H1 (cell line): ENCODE data around the gene SMAD6. TPM values are rescaled to one million over a fixed set of nuclear protein-coding genes. Genes with fewer than 3 reads are reported as not detected.

Source experiments
- CTCF ChIA-PET: fragments of 300-600 bp; sonication (Branson Sonifier 250); formaldehyde crosslinking; loops from one replicate; lab custom pipeline; 2021; ENCODE audit not compliant: partially characterized antibody; lab: Charles Lee
- POLR2A ChIA-PET: fragments of 300-600 bp; sonication (Branson Sonifier 250); formaldehyde crosslinking; loops from one replicate; lab custom pipeline; 2021; ENCODE audit warnings: inconsistent platforms; ENCODE audit not compliant: partially characterized antibody; lab: Charles Lee
- DNase-seq, 2 experiments: peaks; one replicate each; pipeline versions ENCODE4 v3.0.0 to v3.0.0-alpha.2; 2010 to 2022; ENCODE audit warnings: low spot score in 2 of 2, low read depth in 1 of 2, mixed read lengths in 1 of 2
- FAIRE-seq: peaks from 2 replicates; lab custom pipeline; 2011; peaks lifted over from hg19 to GRCh38; lab: Jason Lieb, UNC
- H2AFZ ChIP-seq: 2 replicates; pipeline ENCODE4 v1.8.1; 2012; ENCODE audit warnings: low read length, inconsistent platforms
- H2AK5ac ChIP-seq: 2 replicates; pipeline ENCODE4 v1.6.1; 2013; ENCODE audit warnings: low read depth, low read length
- H2BK120ac ChIP-seq: replicated peaks from 2 replicates; pipeline ENCODE3; 2013; ENCODE audit warnings: low read depth, low read length, inconsistent platforms
- H2BK12ac ChIP-seq: 2 replicates; pipeline ENCODE4 v1.6.1; 2013; ENCODE audit warnings: low read depth, low read length
- H2BK15ac ChIP-seq: 2 replicates; pipeline ENCODE4 v1.6.1; 2013; ENCODE audit warnings: low read length
- H2BK20ac ChIP-seq: 2 replicates; pipeline ENCODE4 v1.6.1; 2013; ENCODE audit warnings: low read length
- H2BK5ac ChIP-seq: 2 replicates; pipeline ENCODE4 v1.6.1; 2013; ENCODE audit warnings: low read depth, low read length
- H3K14ac ChIP-seq: 2 replicates; pipeline ENCODE4 v1.6.1; 2013; ENCODE audit warnings: inconsistent platforms; ENCODE audit not compliant: insufficient read length
- H3K18ac ChIP-seq: 2 replicates; pipeline ENCODE4 v1.6.1; 2013; ENCODE audit warnings: low read length; ENCODE audit errors: extremely low read depth
- H3K23ac ChIP-seq: 2 replicates; pipeline ENCODE4 v1.6.1; 2013; ENCODE audit warnings: inconsistent platforms; ENCODE audit not compliant: insufficient read length
- H3K23me2 ChIP-seq: 2 replicates; pipeline ENCODE4 v1.6.1; 2013; ENCODE audit warnings: low read depth, low read length
- H3K27ac ChIP-seq: 2 replicates; pipeline ENCODE4 v1.6.1; 2011; ENCODE audit warnings: low read depth, low read length, inconsistent platforms
- H3K27me3 ChIP-seq, 4 experiments: replicated peaks in 1 of 4; 1 replicate in 1 of 4; 2 replicates in 3 of 4; pipeline versions ENCODE4 v1.6.1 to v1.8.1; 2011 to 2013; ENCODE audit warnings: low read length in 3 of 4, mild to moderate bottlenecking in 3 of 4, inconsistent platforms in 2 of 4, mixed read lengths in 2 of 4, moderate library complexity in 1 of 4; ENCODE audit not compliant: control insufficient read depth in 3 of 4, insufficient read depth in 3 of 4; ENCODE audit errors: extremely low read depth in 1 of 4
- H3K36me3 ChIP-seq, 4 experiments: 2 replicates each; pipeline versions ENCODE4 v1.6.1 to v1.8.1; 2011 to 2013; ENCODE audit warnings: mild to moderate bottlenecking in 4 of 4, low read length in 3 of 4, moderate library complexity in 2 of 4, control low read depth in 1 of 4, inconsistent platforms in 1 of 4; ENCODE audit not compliant: insufficient read depth in 4 of 4, control insufficient read depth in 2 of 4
- H3K4ac ChIP-seq: replicated peaks from 2 replicates; pipeline ENCODE3; 2013; ENCODE audit warnings: low read length, low read depth, mixed read lengths, inconsistent platforms; ENCODE audit not compliant: insufficient read length
- H3K4me1 ChIP-seq, 4 experiments: replicated peaks in 1 of 4; 1 replicate in 1 of 4; 2 replicates in 3 of 4; pipeline versions ENCODE4 v1.6.1 to v1.8.1; 2011 to 2013; ENCODE audit warnings: low read length in 3 of 4, inconsistent platforms in 2 of 4, mixed read lengths in 1 of 4; ENCODE audit not compliant: insufficient read depth in 4 of 4, control insufficient read depth in 3 of 4
- H3K4me2 ChIP-seq, 2 experiments: 2 replicates each; pipeline versions ENCODE4 v1.6.1 to v1.8.1; 2011 to 2013; ENCODE audit warnings: low read depth in 2 of 2, low read length in 2 of 2, control low read depth in 1 of 2, inconsistent platforms in 1 of 2, mild to moderate bottlenecking in 1 of 2; ENCODE audit not compliant: insufficient read depth in 1 of 2
- H3K4me3 ChIP-seq, 4 experiments: fragments of 200-600, 300-600 bp in 1 of 4; sonication (generic), shearing (Covaris generic), sonication (Bioruptor Twin) in 1 of 4; 2 replicates each; pipeline versions ENCODE4 v1.5.1 to v1.8.1; 2011 to 2016; ENCODE audit warnings: low read length in 4 of 4, low read depth in 3 of 4, control low read depth in 2 of 4, inconsistent platforms in 2 of 4, mild to moderate bottlenecking in 2 of 4, mixed read lengths in 1 of 4, moderate library complexity in 1 of 4; ENCODE audit not compliant: insufficient read depth in 2 of 4; ENCODE audit errors: extremely low read depth in 1 of 4
- H3K56ac ChIP-seq: replicated peaks from 2 replicates; pipeline ENCODE3; 2013; ENCODE audit warnings: low read depth, mild to moderate bottlenecking, mixed read lengths, low read length, inconsistent platforms; ENCODE audit not compliant: insufficient read length
- H3K79me1 ChIP-seq: 2 replicates; pipeline ENCODE4 v1.6.1; 2013; ENCODE audit warnings: low read depth, low read length, control low read depth
- H3K79me2 ChIP-seq, 2 experiments: 2 replicates each; pipeline versions ENCODE4 v1.6.1 to v1.8.1; 2012 to 2013; ENCODE audit warnings: low read length in 2 of 2, mild to moderate bottlenecking in 2 of 2, inconsistent platforms in 1 of 2; ENCODE audit not compliant: insufficient read depth in 2 of 2, control insufficient read depth in 1 of 2
- H3K9ac ChIP-seq, 4 experiments: replicated peaks in 1 of 4; 1 replicate in 1 of 4; 2 replicates in 3 of 4; pipeline versions ENCODE4 v1.6.1 to v1.8.1; 2011 to 2013; ENCODE audit warnings: low read depth in 3 of 4, low read length in 3 of 4, control low read depth in 2 of 4, mild to moderate bottlenecking in 2 of 4, moderate library complexity in 2 of 4, inconsistent platforms in 1 of 4; ENCODE audit errors: extremely low read depth in 1 of 4
- H3K9me3 ChIP-seq, 2 experiments: 2 replicates each; pipeline versions ENCODE4 v1.6.1 to v1.8.1; 2012 to 2013; ENCODE audit warnings: mild to moderate bottlenecking in 2 of 2, moderate library complexity in 2 of 2, control low read depth in 1 of 2, inconsistent platforms in 1 of 2, low read depth in 1 of 2, low read length in 1 of 2, mixed read lengths in 1 of 2; ENCODE audit not compliant: insufficient read depth in 2 of 2
- H4K20me1 ChIP-seq, 2 experiments: replicated peaks in 1 of 2; 2 replicates each; pipeline versions ENCODE3 to v1.8.1; 2011 to 2013; ENCODE audit warnings: inconsistent platforms in 2 of 2, low read length in 2 of 2, mild to moderate bottlenecking in 1 of 2; ENCODE audit not compliant: insufficient read depth in 2 of 2, control insufficient read depth in 1 of 2
- H4K5ac ChIP-seq: 2 replicates; pipeline ENCODE4 v1.6.1; 2013; ENCODE audit warnings: low read length, low read depth, mixed read lengths, inconsistent platforms; ENCODE audit not compliant: insufficient read length
- H4K8ac ChIP-seq: 2 replicates; pipeline ENCODE4 v1.8.0; 2013; ENCODE audit warnings: mild to moderate bottlenecking, moderate library complexity, low read length, inconsistent platforms; ENCODE audit not compliant: insufficient read depth; ENCODE audit errors: extremely low read depth
- H4K91ac ChIP-seq: replicated peaks from 2 replicates; pipeline ENCODE3; 2013; ENCODE audit warnings: low read length, mixed read lengths, inconsistent platforms; ENCODE audit not compliant: insufficient read length
- EP300 ChIP-seq, 2 experiments: IDR thresholded peaks; 1 replicate in 1 of 2; 2 replicates in 1 of 2; pipeline ENCODE4 v1.6.1; 2011 to 2012; ENCODE audit warnings: low read depth in 2 of 2, low read length in 2 of 2, mild to moderate bottlenecking in 2 of 2, borderline replicate concordance in 1 of 2, inconsistent platforms in 1 of 2, moderate library complexity in 1 of 2
- GABPA ChIP-seq: IDR thresholded peaks from 2 replicates; pipeline ENCODE4 v1.6.1; 2011; ENCODE audit warnings: mild to moderate bottlenecking, low read length, moderate library complexity, borderline replicate concordance; ENCODE audit not compliant: insufficient read depth
- POLR2A ChIP-seq, 2 experiments: IDR thresholded peaks; 1 replicate in 1 of 2; 2 replicates in 1 of 2; pipeline ENCODE4 v1.6.1; 2011; ENCODE audit warnings: low read depth in 2 of 2, low read length in 2 of 2, mild to moderate bottlenecking in 2 of 2; ENCODE audit errors: control extremely low read depth in 1 of 2
- POLR2AphosphoS5 ChIP-seq: IDR thresholded peaks from 2 replicates; pipeline ENCODE4 v1.6.1; 2011; ENCODE audit warnings: low read depth, low read length
- RFX5 ChIP-seq: IDR thresholded peaks from 2 replicates; pipeline ENCODE4 v1.6.1; 2011; ENCODE audit warnings: low read depth, low read length, improper control_type of control experiment, borderline replicate concordance
- RNF2 ChIP-seq: fragments of 200-900, 300-1000 bp; sonication (generic); IDR thresholded peaks from 2 replicates; pipeline ENCODE4 v1.7.1; 2016; ENCODE audit warnings: borderline replicate concordance, low read depth, mild to moderate bottlenecking, antibody characterized with exemption, low read length; ENCODE audit not compliant: poor library complexity, severe bottlenecking; ENCODE audit errors: missing control alignments
- SIN3A ChIP-seq, 2 experiments: IDR thresholded peaks in 1 of 2; conservative IDR thresholded peaks in 1 of 2; 2 replicates each; pipeline ENCODE4 v1.6.1; 2011 to 2012; ENCODE audit warnings: low read length in 2 of 2, improper control_type of control experiment in 1 of 2, low read depth in 1 of 2, mild to moderate bottlenecking in 1 of 2
- SIX5 ChIP-seq: IDR thresholded peaks from 2 replicates; pipeline ENCODE4 v1.6.1; 2011; ENCODE audit warnings: mild to moderate bottlenecking, low read depth, low read length
- SP4 ChIP-seq: IDR thresholded peaks from 2 replicates; pipeline ENCODE4 v1.6.1; 2012; ENCODE audit warnings: low read length, inconsistent platforms
- TAF1 ChIP-seq: IDR thresholded peaks from 2 replicates; pipeline ENCODE4 v1.6.1; 2011; ENCODE audit warnings: mild to moderate bottlenecking, low read depth, low read length
- TBP ChIP-seq: IDR thresholded peaks from 2 replicates; pipeline ENCODE4 v1.6.1; 2011; ENCODE audit warnings: low read depth, low read length, improper control_type of control experiment
- TEAD4 ChIP-seq: IDR thresholded peaks from 2 replicates; pipeline ENCODE4 v1.6.1; 2012; ENCODE audit warnings: low read depth, low read length, inconsistent platforms, mixed read lengths
- WGBS, 2 experiments: shearing (Covaris generic) in 1 of 2; methylation state at CpG; one replicate each; pipeline versions ENCODE4 v1.1.6 to v1.1.7; 2013 to 2015; ENCODE audit warnings: low lambda C conversion rate in 2 of 2, mixed read lengths in 2 of 2, inconsistent platforms in 1 of 2, low coverage in 1 of 2, missing lambda C conversion rate in 1 of 2; ENCODE audit not compliant: insufficient replicate concordance in 2 of 2, insufficient coverage in 1 of 2, insufficient read length in 1 of 2; ENCODE audit errors: extremely low coverage in 1 of 2, missing lambda C conversion rate in 1 of 2; 5-methylcytosine and 5-hydroxymethylcytosine counted together
- polyA plus RNA-seq, 7 experiments: library from polyadenylated mRNA; depleted of rRNA in 3 of 7; stranded (reverse) in 5 of 7; unstranded in 2 of 7; fragments of >200 nt in 5 of 7; fragments of 200-250 nt in 2 of 7; gene quantifications; 1 replicate in 5 of 7; 2 replicates in 1 of 7; 4 replicates in 1 of 7; pipeline versions ENCODE4 v1.2.1 to v1.2.3, GENCODE V29; 2011 to 2013; ENCODE audit warnings: missing spikeins in 2 of 7, mixed read lengths in 2 of 7
- total RNA-seq: library from RNA; stranded (reverse); fragmentation: NEBNext Ultra II Directional; extraction: Animal tissue kit (Norgen Biotek cat#: 25700); gene quantifications from 2 replicates; pipeline ENCODE4 v1.2.1, GENCODE V29; 2021

The SMAD6 gene
- total and polyA plus RNA-seq, 2 of the 8 experiments (the other 6 are each of a cell fraction or from before 2014, with no cell fraction given) = 1.8 to 7.0 TPM

DNA sequence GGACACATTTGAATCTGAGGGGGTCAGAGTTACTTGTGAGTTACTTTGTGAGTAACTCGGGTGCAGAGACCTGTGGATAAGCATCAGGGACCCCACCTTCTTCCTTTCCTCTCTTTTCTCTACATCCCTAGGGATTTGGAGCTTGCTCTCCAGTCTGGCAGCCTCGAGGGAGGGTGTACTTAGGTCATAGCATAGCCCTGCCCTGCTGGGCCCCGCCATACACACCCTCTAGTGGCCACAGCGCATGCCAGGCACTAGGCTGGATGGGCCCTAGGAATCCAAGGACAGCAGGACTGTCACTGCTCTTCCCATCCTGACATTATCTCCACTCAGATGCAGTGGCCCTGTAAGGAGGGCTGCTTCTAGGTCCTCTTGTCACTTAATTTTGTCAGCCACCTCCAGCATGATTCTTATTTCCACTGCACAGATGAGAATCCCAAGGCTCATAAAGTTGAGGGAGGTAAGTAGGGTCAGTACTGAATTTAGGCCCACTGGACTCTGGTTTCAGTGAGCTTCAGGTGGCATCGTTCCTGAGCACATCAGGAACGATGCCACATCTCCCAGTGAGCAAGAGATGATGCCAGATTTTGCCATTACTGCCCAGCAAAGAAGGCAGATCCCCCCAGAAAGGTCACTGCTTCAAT lies 3.6 kb upstream of the SMAD6 start:
- no peak overlapping the region for H2AFZ ChIP-seq
- no peak overlapping the region for H4K5ac ChIP-seq
- H4K8ac ChIP-seq = no peak overlapping the region
- H4K20me1 ChIP-seq = no peaks in the 10 kb centered on the region
- peaks cover 17% of the 10 kb centered on the region; the same call in 1 of the 2 replicates for H3K23me2 ChIP-seq
- peaks cover 4 to 20% (median 13%) of the 10 kb centered on the region in 4 experiments; a peak in 5 of 7 replicates for H3K27me3 ChIP-seq
- no peak overlapping the region for H3K27ac ChIP-seq
- no peak overlapping the region for H4K91ac ChIP-seq
- H3K14ac ChIP-seq = no peak overlapping the region
- H2BK15ac ChIP-seq = no peak overlapping the region
- H3K79me2 ChIP-seq = no peaks in the 10 kb centered on the region
- no peak overlapping the region for H3K23ac ChIP-seq
- H3K36me3 ChIP-seq = peaks cover 0 to 2% (median 0%) of the 10 kb centered on the region in 4 experiments; a peak in 1 of 8 replicates
- 42% methylated on average over 6 of the region's 6 CpGs; no CpG with 5 or more reads in 1 of the 2 experiments for WGBS, 2 experiments
- no peak overlapping the region for H3K18ac ChIP-seq
- no peak overlapping the region for H2BK5ac ChIP-seq
- no peak overlapping the region for H3K9ac ChIP-seq
- FAIRE-seq (no peak), DNase-seq (peak; percentile 47 to 78)
- no peak overlapping the region for H2BK12ac ChIP-seq
- ChIA-PET POLR2A (interaction anchor here (1.0 kb wide), 1 partner anchor 21 kb away, joined by 3 read pairs; no protein-coding TSS in a partner anchor), CTCF (interaction anchor here (0.7 to 16.9 kb wide), 35 partner anchors 9 to 717 kb away, joined by 3 to 361 read pairs (median 5); no protein-coding TSS in a partner anchor)
- H3K4me3 ChIP-seq = no peak overlapping the region
- H3K4me1 ChIP-seq = peaks cover 0 to 13% (median 5%) of the 10 kb centered on the region in 4 experiments; a peak in 5 of 7 replicates
- H3K4ac ChIP-seq = no peak overlapping the region
- H2AK5ac ChIP-seq = no peak overlapping the region
- no peaks in the 10 kb centered on the region for H3K9me3 ChIP-seq
- no peak overlapping the region for H2BK120ac ChIP-seq
- H2BK20ac ChIP-seq = no peak overlapping the region
- no peak overlapping the region for H3K4me2 ChIP-seq
- H3K56ac ChIP-seq = no peak overlapping the region
- no peaks in the 10 kb centered on the region for H3K79me1 ChIP-seq
- TF ChIP-seq EP300 (IDR thresholded peaks at IDR 0.05; ENCODE audit: borderline replicate concordance in 1 of 2, low read depth in 2 of 2, low read length in 2 of 2) (no peak), TEAD4 (peak; percentile 88), TAF1 (no peak), SP4 (no peak), GABPA (0 out of 2 replicates have a peak, but pooled peaks have one; percentile 18), POLR2AphosphoS5 (no peak), TBP (no peak), SIX5 (no peak), SIN3A (conservative IDR thresholded peaks at IDR 0.05 in 1 of 2, IDR thresholded peaks at IDR 0.05 in 1 of 2; ENCODE audit: low read depth in 1 of 2, low read length in 2 of 2) (no peak), POLR2A (IDR thresholded peaks at IDR 0.05; ENCODE audit: control extremely low read depth in 1 of 2, low read depth in 2 of 2, low read length in 2 of 2) (no peak), RNF2 (no peak), RFX5 (no peak)
